CMK (cell line): ENCODE results near the gene PLD2.
"Not testable (repeated sequence)": the region's sequence is repeated elsewhere in the genome, so short reads cannot be mapped to it uniquely, and the experiment has no call there.

Experiments used
- DNase-seq: peaks from one replicate; pipeline ENCODE4 v3.0.0-alpha.2; 2010; ENCODE audit warnings: low read depth

Gene PLD2

DNA sequence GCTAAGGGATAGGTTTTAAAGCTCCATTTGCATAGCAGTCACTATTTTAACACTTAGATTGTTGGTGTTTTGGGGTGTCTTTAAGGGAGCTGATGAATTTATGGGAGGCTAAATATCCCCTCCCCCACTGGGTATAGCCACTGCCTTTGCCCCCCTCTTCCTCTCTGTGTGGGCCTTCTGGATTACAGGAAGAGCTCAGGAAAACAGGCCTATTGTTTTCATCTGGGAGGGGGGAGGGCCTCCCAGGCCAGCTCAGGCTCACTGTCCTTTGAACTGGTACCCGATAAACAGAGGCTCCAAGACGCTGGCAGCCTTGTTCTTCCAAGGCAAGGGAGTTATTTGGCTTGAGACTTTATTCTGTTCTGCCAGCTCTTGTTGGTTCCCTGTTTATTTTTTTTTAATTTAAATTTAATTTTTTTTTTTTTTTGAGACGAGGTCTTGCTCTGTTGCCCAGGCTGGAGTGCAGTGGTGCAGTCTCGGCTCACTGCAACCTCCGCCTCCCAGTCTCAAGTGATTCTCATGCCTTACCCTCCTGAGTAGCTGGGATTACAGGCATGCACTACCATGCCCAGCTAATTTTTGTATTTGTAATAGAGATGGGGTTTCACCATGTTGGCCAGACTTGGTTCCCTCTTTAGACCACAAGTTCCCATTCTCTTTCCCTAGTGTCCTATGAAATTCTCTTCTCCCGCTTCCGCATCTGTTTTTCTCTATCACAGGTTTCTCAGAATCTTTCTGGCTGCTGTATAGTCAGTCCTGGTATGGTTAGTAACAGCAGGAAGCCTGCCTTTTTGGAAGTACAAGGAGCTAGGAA is 51.3 kb downstream of the PLD2 start:
- no peak for DNase-seq

DNA sequence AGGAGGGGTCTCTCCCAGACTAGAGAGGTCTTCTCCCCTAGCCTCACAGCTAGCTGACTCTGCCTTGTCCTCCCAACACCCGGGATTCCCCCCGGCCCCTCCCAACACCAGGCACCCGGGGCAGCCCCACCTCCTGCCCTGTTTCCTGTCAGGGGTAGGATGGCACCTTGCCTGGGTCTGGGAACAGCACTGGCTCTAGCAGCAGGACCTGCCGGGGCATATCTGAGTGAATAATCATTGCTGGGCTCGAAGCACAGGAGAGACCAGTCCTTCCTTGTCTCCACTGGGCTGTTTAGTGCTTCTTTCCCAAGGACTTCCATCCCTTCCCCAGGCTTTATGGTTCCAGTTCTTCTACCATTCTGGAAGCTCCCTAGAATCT is 51.9 kb downstream of the PLD2 start:
- no peak for DNase-seq

GRCh38 chr17:4859816-4860625 is 53.1 kb downstream of the PLD2 start:
- no peak for DNase-seq

DNA sequence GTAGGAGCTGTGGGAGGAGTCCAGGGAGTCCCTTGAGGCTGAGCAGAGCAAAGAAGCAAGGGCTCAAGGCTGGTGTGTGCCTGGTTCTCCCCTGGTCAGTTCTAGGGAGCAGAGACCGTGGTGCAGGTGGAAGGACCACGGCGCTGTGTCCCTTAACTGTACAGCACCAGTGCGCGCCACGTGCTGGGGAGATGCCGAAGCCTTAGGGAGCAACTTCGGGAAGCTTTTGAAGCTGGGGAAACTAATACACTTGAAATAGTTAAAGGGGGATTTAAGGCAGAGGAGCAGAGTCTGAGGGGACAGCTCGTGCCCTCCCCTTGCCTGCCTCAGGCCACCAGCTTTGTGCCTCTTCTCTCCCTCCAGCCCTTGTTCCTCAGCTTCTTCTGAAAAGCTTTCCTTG is 53.7 kb downstream of the PLD2 start:
- DNase-seq: no peak

DNA sequence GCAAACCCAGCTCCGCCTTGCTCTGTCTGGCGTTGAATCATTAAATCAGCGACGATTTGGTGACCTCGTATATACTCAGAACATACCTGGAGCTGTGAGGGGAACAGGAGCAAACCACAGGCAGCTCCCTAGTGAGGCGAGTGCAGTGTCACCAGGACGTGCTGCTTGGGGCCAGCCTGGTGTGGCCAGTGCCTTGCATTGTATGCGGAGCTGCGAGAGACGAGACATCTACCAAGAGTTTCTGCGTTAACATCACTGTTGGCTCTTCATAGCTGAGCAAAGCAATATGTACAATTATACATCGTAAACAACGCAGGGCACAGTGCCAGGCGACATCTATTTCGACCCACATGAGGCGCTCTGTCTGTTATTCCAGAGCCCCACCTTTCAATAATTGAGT is 54.1 kb downstream of the PLD2 start:
- no peak for DNase-seq

DNA sequence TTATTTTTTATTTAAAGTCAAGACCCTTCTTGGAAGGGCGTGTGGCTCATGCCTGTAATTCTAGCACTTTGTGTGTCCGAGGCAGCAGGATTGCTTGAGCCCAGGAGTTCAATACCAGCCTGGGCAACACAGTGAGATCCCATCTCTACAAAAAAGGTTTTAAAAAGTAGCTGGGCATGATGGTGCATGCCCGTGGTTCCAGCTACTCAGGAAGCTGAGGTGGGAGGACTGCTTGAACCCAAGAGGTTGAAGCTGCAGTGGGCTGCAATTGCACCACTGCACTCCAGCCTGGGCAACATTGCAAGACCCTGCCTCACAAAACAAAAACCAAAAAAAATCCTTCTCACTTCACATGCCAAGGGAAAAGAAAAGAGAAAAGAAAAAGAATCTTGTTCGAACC is 55.8 kb downstream of the PLD2 start:
- DNase-seq: no peak

DNA sequence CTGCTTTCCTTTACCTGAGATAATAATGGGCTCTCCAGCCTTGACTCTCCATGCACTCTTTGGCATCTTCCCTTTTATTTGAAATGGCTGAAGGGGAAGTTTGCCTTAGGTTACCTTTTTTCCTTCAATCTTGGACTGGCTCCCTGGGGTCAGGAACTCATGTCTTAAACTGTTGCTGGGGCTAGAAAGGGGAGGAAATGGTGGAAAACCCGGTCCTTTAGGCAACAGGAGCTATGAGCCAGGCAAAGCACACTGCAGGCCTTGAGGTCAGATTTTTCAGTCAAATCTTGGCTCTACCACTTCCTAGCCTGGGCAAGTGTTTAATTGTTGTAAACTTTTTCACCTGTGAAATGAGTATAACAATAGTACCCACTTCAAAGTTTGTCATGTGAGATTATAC is 56.4 kb downstream of the PLD2 start:
- no peak for DNase-seq

- DNase-seq: not testable (repeated sequence)
Measured at GRCh38 chr17:4867535-4867934, 60.6 kb downstream of the PLD2 start.

GRCh38 chr17:4869058-4869998 is 62.4 kb downstream of the PLD2 start:
- not testable (repeated sequence) for DNase-seq

DNA sequence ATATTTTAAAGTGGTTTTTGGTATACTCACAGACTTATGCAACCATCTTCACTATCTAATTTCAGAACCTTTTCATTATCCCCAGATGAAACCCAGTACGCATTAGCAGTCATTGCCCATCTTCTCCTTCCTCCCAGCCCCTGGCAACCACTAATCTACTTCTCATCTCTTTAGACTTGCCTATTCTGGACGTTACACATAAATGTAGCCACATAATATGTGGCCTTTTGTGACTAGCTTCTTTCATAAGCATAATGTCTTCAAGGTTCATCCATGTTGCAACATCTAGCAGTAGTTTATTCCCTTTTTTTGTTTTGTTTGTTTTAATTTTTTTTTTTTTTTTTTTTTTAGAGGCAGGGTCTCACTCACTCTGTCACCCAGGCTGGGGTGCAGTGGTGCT is 63.9 kb downstream of the PLD2 start:
- no peak for DNase-seq

DNA sequence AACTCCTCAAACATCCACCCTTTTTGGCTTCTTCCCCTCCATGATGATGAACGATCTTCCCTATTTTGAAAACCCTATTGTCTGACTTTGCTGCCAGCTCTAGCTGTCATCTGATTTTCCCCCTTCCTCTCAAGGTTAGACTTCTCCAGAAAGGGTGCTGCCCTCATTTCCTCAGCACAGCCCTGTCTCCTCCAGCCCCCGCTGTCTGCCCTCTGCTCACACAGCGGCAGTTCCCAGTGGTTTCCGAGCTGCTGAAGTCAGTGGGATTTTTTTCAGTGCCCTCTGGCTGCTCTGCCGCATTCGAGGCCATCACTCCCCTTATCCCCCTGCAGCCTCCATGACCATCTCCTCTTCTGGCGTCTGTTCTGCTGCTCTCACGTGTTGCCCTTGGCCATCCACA is 65.8 kb downstream of the PLD2 start:
- DNase-seq: no peak
